Sigmoid colon (tissue), 7 donors: Measurements from ENCODE around the gene ELMO1. TPM values are rescaled to one million over a fixed set of nuclear protein-coding genes. Genes with fewer than 3 reads are reported as not detected.

ENCODE experiments used
- DNase-seq: peaks from one replicate; pipeline ENCODE4 v3.0.0-alpha.2; 2019
- H3K27ac ChIP-seq, 4 donors: fragments of 200-600 bp; sonication (generic); one replicate each; pipeline ENCODE4 v1.5.1; 2016 to 2019; ENCODE audit warnings: mild to moderate bottlenecking in 1 of 4
- H3K27me3 ChIP-seq, 3 donors: fragments of 200-600 bp; sonication (generic); one replicate each; pipeline ENCODE4 v1.5.1; 2019; ENCODE audit warnings: mild to moderate bottlenecking in 1 of 3
- H3K36me3 ChIP-seq, 4 donors: fragments of 200-600 bp; sonication (generic); one replicate each; pipeline ENCODE4 v1.5.1; 2016 to 2019
- H3K4me1 ChIP-seq, 4 donors: fragments of 200-600 bp; sonication (generic); one replicate each; pipeline ENCODE4 v1.5.1; 2017 to 2019
- H3K4me3 ChIP-seq, 4 donors: fragments of 200-600 bp; sonication (generic); one replicate each; pipeline ENCODE4 v1.5.1; 2017 to 2019; ENCODE audit warnings: mild to moderate bottlenecking in 2 of 4, moderate library complexity in 1 of 4
- H3K9me3 ChIP-seq, 4 donors: fragments of 200-600 bp in 3 of 4; sonication (generic) in 3 of 4; one replicate each; pipeline versions ENCODE4 v1.5.1 to v1.6.1; 2013 to 2019
- EP300 ChIP-seq, 4 donors: sonication (generic); formaldehyde crosslinking; IDR thresholded peaks; one replicate each; pipeline ENCODE4 v1.6.1; 2017; ENCODE audit warnings: antibody characterized with exemption in 4 of 4
- POLR2A ChIP-seq, 2 donors: fragments of 450-650 bp; IDR thresholded peaks; one replicate each; pipeline ENCODE4 v1.6.1; 2016; ENCODE audit warnings: antibody characterized with exemption in 2 of 2, mild to moderate bottlenecking in 2 of 2, moderate library complexity in 2 of 2
- POLR2AphosphoS5 ChIP-seq, 4 donors: sonication (generic); formaldehyde crosslinking; IDR thresholded peaks; one replicate each; pipeline ENCODE4 v1.6.1; 2017; ENCODE audit warnings: antibody characterized with exemption in 4 of 4
- WGBS, 2 donors: extraction: QIAGEN DNeasy Blood & Tissue Kit; methylation state at CpG; one replicate each; pipeline ENCODE4 v1.1.7; 2013; 5-methylcytosine and 5-hydroxymethylcytosine counted together
- intact Hi-C: fragments of 100-400 bp; cut with DNase I; formaldehyde crosslinking; loops from one replicate; pipeline ENCODE4 v1.15.1; 2023
- polyA plus RNA-seq, 3 donors: library from polyadenylated mRNA; stranded (reverse); fragments of 200-250 nt; gene quantifications; one replicate each; pipeline ENCODE4 v1.2.3, GENCODE V29; 2013
- total RNA-seq, 4 donors: library from RNA; depleted of rRNA; stranded (reverse); fragments of >200 nt; gene quantifications; one replicate each; pipeline ENCODE4 v1.1.0, GENCODE V29; 2016
- TF ChIP-seq, protein P1 (sequence below), 4 experiments: fragments of 450-650 bp in 3 of 4; fragments of 200-600 bp in 1 of 4; IDR thresholded peaks; one replicate each; pipeline ENCODE4 v1.5.1; 2016 to 2019; ENCODE audit warnings: antibody characterized with exemption in 4 of 4, mild to moderate bottlenecking in 3 of 4, moderate library complexity in 2 of 4
- donor health status: healthy with polysubstance abuse.
- donor health status: Bipolar disorder and iron deficiency.
- donor health status: healthy.

Gene ELMO1
- total and polyA plus RNA-seq, 7 donors, result 2.3 to 63.1 (median 33.9) TPM

- Histone ChIP-seq H3K27me3 (no peaks in the 10 kb centered on the region), H3K4me3 (no peak overlapping the region), H3K36me3 (peaks cover 0 to 4% (median 2%) of the 10 kb centered on the region in 4 donors), H3K4me1 (peaks cover 0 to 37% (median 30%) of the 10 kb centered on the region in 4 donors), H3K27ac (peak overlapping the region; percentile 72 to 88 (median 78)), H3K9me3 (no peaks in the 10 kb centered on the region)
- TF ChIP-seq EP300 (IDR thresholded peaks at IDR 0.05) (no peak), POLR2AphosphoS5 (IDR thresholded peaks at IDR 0.05) (no peak), POLR2A (IDR thresholded peaks at IDR 0.05) (no peak)
- TF ChIP-seq, protein P1, sequence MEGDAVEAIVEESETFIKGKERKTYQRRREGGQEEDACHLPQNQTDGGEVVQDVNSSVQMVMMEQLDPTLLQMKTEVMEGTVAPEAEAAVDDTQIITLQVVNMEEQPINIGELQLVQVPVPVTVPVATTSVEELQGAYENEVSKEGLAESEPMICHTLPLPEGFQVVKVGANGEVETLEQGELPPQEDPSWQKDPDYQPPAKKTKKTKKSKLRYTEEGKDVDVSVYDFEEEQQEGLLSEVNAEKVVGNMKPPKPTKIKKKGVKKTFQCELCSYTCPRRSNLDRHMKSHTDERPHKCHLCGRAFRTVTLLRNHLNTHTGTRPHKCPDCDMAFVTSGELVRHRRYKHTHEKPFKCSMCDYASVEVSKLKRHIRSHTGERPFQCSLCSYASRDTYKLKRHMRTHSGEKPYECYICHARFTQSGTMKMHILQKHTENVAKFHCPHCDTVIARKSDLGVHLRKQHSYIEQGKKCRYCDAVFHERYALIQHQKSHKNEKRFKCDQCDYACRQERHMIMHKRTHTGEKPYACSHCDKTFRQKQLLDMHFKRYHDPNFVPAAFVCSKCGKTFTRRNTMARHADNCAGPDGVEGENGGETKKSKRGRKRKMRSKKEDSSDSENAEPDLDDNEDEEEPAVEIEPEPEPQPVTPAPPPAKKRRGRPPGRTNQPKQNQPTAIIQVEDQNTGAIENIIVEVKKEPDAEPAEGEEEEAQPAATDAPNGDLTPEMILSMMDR (IDR thresholded peaks at IDR 0.05), result no peak
- no peak for DNase-seq
- WGBS, 2 donors, result 44 to 78% methylated on average over 2 of the region's 2 CpGs
- intact Hi-C loops, result loop anchor here (1.0 to 5.0 kb wide), 2 partner anchors 235 to 630 kb away; no protein-coding TSS in a partner anchor
These were observed 246.8 kb downstream of the ELMO1 start for GRCh38 chr7:37201876-37202198.

DNA sequence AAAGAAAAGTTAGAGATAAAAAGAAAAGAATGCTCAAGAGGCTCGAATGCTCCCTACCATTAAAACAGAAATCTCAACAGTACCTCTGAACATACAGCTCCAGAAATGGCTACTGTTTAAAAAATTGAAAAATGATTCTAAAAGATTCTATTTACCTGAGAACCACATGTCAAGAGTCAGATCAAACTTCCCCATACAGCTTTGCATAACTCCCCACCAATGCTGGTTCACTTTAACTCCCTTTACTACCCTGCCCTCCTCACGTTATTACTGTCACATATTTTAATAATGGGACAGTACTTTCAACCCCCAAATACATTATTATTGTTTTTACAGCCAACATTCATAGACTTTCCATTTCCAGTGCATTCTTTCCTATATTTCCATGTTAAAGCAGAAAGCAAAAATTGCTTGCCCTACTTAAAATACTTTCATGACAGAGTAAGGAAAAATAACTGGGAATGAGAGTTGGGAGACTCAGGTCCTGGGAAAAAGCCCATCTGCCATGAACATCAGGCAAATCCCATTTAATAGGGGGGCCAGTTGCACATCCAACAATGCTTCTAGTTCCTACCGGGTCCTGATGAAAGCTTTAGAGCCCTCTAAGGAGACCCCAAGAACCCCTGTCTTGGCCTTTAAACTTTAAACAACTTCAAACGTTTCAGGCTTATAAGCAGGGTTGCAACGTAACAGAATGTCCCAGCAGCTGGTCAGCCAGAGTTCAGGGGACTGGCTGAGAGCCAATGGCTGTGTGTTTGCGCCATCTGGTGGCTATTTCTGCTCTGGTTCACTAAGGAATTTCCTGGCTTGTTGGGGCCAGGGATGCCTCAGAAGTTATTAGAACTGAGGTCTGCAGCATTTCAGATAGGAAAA, 247.4 kb downstream of the ELMO1 start:
- Histone ChIP-seq H3K4me1 (peaks cover 0 to 43% (median 32%) of the 10 kb centered on the region in 4 donors), H3K9me3 (no peaks in the 10 kb centered on the region), H3K27me3 (no peaks in the 10 kb centered on the region), H3K4me3 (no peak overlapping the region), H3K27ac (peak overlapping the region; percentile 72 to 88 (median 78)), H3K36me3 (peaks cover 0 to 4% (median 2%) of the 10 kb centered on the region in 4 donors)
- intact Hi-C loops, result loop anchor here (1.0 to 5.0 kb wide), 2 partner anchors 234 to 631 kb away; no protein-coding TSS in a partner anchor
- TF ChIP-seq POLR2A (IDR thresholded peaks at IDR 0.05), result no peak
- TF ChIP-seq, protein P1 (IDR thresholded peaks at IDR 0.05), result peak; percentile 73 to 84 (median 79)
- peak; percentile 62 to 88 (median 82) for TF ChIP-seq POLR2AphosphoS5 (IDR thresholded peaks at IDR 0.05)
- TF ChIP-seq EP300 (IDR thresholded peaks at IDR 0.05), result peak in 2 of 4 donors; percentile 21 to 82
- DNase-seq, result peak; percentile 94
- WGBS, 2 donors, result 24 to 40% methylated on average over 6 of the region's 6 CpGs

- WGBS, 2 donors, result 11 to 37% methylated on average over 6 of the region's 6 CpGs
- H3K4me1 ChIP-seq, result peaks cover 0 to 43% (median 33%) of the 10 kb centered on the region in 4 donors
- no peaks in the 10 kb centered on the region for H3K27me3 ChIP-seq
- peaks cover 0 to 3% (median 1%) of the 10 kb centered on the region in 4 donors for H3K36me3 ChIP-seq
- DNase-seq, result peak; percentile 87
- intact Hi-C loops, result loop anchor here (2.0 to 5.0 kb wide), 2 partner anchors 16 to 712 kb away; no protein-coding TSS in a partner anchor
- no peaks in the 10 kb centered on the region for H3K9me3 ChIP-seq
- TF ChIP-seq POLR2AphosphoS5 (IDR thresholded peaks at IDR 0.05) (no peak), EP300 (IDR thresholded peaks at IDR 0.05) (no peak), POLR2A (IDR thresholded peaks at IDR 0.05) (no peak)
- TF ChIP-seq, protein P1 (IDR thresholded peaks at IDR 0.05), result peak; percentile 62 to 89 (median 78)
- H3K27ac ChIP-seq, result no peak overlapping the region
- H3K4me3 ChIP-seq, result no peak overlapping the region
These were observed 249.7 kb downstream of the ELMO1 start for GRCh38 chr7:37198906-37199485.

DNA sequence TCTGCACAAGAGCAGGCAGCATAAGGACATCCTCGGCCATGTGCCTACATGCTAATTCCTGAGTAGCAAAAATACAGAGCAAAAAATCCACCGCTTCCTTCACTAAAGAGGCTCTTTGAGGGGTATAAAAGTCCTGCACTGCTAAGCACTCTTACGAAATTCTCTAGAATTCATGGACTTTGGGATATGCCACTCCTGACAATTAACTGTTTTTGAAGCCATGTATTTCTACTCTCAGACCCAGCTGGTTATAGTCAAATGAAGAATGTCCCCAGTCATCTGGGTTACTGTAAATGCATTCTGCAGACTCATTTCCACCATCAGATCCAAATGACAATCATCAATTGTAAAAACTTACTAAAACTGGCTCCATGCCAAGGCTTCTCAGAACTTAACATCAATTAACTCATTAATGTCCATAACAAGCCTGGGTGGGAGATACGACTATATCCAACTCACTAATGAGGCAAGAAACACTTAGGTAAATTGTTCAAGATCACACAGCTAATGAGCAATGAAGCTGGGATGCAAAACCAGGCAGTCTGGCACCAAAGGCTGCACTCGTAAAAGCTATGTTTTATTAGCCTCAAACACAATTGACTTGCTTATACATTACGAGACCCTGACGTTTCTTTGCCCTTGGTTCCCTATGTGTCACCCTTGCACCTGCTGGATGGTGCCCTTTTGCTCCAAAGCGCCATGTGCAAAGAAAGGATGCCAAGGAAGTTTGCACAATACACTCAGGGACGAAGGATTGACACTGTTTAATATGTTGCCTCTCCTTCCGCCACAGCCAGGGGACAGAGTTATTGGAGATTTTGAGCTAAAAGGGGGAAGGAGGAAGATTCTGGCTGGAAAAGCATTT, 250.4 kb downstream of the ELMO1 start:
- 29 to 63% methylated on average over 10 of the region's 10 CpGs for whole genome bisulfite sequencing, 2 donors
- no peak for DNase-seq
- peaks cover 0 to 43% (median 33%) of the 10 kb centered on the region in 4 donors for H3K4me1 ChIP-seq
- TF ChIP-seq POLR2AphosphoS5 (IDR thresholded peaks at IDR 0.05) (peak in 1 of 4 donors; percentile 5), EP300 (IDR thresholded peaks at IDR 0.05) (no peak)
- H3K27ac ChIP-seq, result no peak overlapping the region
- no peaks in the 10 kb centered on the region for H3K36me3 ChIP-seq
- H3K9me3 ChIP-seq, result no peaks in the 10 kb centered on the region
- no peak overlapping the region for H3K4me3 ChIP-seq
- intact Hi-C loops, result loop anchor here (2.0 to 5.0 kb wide), 2 partner anchors 15 to 711 kb away; no protein-coding TSS in a partner anchor
- H3K27me3 ChIP-seq, result no peaks in the 10 kb centered on the region
